GM19467 (cell line): ENCODE results near the gene SPATA9.
"Not testable (repeated sequence)": the region's sequence is repeated elsewhere in the genome, so short reads cannot be mapped to it uniquely, and the experiment has no call there.

Source experiments
- ATAC-seq: cut with Tn5 transposase; IDR thresholded peaks from one replicate; pipeline ENCODE4 v1.9.1; 2021; ENCODE audit warnings: mild to moderate bottlenecking, moderate library complexity; ENCODE audit not compliant: unreplicated experiment

SPATA9 gene

GRCh38 chr5:95647886-95648860 lies 34.6 kb downstream of the SPATA9 start:
- ATAC-seq = no peak

DNA sequence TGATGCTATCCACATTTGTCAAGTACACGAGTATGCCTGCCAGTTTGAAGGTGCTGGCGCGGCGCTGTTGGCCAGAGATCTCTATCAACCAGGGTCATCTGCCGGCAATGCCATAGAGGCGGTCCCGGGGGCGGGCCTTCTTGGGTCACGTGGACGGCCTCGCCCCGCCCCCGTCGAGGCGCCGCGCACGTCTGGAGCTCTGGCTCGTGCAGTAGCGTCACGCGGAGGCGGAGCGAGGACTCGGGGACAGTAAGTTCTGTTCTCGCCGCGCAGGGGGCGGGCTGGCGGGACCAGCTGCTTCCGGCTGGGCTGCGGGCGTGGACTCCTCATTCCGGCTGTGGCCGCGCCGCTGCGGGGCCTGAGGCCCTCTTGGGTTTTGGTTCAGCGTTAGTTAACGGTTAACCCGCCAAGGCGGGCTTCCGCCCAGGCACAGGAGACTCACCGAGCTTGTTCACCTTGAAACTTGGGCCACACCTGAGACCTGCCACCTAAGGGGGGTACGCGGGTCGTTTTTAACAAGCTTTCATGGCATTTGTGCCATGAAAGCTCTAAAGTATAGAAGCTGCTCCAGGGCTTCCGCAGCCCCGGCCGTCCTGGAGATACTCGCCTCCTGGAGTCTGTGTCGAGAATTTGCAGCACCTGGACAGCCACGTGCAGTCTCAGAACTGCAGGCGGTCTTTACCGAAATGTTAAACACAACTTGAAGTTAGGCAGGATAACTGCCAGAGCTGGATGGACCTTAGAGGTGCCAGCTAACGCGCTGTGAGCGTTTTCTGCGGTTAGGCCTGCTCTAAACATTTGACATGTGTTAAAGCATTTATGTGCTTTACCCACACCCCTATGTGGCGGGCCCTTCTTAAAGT lies 36.0 kb downstream of the SPATA9 start, which contains the start of gene RFESD:
RFESD (plus strand) TSS at position 209 of the 863 bp plus-strand sequence. CDS start 5,495 bp downstream, outside the sequence.
- ATAC-seq = peak; percentile 99

DNA sequence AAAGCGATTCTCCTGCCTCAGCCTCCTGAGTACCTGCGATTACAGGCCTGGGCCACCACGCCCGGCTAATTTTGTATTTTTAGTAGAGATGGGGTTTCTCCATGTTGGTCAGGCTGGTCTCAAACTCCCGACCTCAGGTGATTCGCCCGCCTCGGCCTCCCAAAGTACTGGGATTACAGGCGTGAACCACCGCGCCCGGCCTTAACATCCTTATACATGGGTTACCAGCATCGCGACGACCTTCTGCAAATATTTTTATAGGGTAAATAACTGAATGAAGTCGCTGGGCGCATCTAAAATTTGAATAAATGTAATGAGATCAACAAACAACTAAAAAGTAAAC lies 36.6 kb downstream of the SPATA9 start:
- ATAC-seq = not testable (repeated sequence)

DNA sequence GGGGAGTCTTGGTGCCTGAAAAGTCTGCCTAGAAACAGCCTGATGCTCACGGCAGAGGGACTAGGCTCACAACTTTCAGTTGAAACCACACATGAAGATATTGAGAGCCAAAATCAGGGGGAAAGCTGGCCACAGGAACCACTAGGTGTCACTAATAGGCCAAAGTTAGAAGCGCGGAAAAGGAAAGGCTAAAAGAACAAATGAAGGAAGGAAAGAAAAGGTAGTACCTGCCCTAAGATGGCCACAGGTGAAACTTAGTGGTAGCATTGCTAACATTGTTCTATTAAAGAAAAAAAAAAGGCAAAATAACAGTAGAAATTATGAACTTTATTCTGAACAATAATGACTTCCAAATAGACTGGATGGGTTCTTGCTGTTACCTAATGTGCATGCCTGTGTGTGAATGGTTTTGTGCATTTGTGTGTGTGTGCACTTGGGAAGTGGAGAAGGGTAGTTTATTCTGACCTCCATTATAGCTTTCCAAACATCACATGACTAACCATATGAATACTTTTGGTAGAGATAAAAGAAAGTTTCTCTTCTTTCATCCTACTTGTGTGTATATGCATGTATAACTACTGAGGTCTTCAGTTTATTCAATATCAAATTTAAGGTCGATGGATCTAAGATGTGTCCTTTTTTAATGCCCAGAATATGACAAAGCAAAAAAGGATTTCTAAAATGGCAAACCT lies 38.3 kb downstream of the SPATA9 start:
- no peak for ATAC-seq

DNA sequence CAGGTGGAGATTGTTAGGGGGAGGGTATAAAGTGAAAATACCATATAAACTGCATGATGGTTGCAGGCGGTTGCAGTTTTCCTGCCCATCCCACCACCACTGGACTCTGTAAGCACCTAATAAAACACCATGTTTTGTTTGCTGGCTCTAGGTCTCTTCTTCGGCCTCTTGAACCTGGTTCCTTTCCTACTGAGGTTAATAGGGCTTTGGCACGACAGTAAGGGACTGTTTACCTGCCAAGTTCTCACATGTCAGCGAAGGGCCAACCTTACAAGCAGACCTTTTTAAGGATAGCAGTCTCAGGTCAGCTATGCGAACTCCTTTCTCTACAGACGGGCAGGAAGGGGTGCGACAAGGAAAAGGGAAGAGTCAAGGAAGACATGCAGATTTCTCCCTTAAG lies 39.6 kb downstream of the SPATA9 start:
- ATAC-seq = no peak

GRCh38 chr5:95641741-95642220 lies 41.0 kb downstream of the SPATA9 start:
- ATAC-seq = no peak

GRCh38 chr5:95638632-95639031 lies 44.2 kb downstream of the SPATA9 start:
- no peak for ATAC-seq

- no peak for ATAC-seq
Measured at GRCh38 chr5:95634081-95634480, 48.7 kb downstream of the SPATA9 start.

GRCh38 chr5:95633671-95634070 lies 49.1 kb downstream of the SPATA9 start:
- ATAC-seq = no peak

DNA sequence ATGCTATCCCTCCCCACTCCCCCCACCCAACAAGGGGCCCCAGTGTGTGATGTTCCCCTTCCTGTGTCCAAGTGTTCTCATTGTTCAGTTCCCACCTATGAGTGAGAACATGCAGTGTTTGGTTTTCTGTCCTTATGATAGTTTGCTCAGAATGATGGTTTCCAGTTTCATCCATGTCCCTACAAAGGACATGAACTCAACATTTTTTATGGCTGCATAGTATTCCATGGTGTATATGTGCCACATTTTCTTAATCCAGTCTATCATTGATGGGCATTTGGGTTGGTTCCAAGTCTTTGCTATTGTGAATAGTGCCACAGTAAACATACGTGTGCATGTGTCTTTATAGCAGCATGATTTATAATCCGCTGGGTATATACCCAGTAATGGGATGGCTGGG lies 49.8 kb downstream of the SPATA9 start:
- not testable (repeated sequence) for ATAC-seq

- peak; percentile 85 for ATAC-seq
Measured at GRCh38 chr5:95631991-95632675, 50.7 kb downstream of the SPATA9 start.

DNA sequence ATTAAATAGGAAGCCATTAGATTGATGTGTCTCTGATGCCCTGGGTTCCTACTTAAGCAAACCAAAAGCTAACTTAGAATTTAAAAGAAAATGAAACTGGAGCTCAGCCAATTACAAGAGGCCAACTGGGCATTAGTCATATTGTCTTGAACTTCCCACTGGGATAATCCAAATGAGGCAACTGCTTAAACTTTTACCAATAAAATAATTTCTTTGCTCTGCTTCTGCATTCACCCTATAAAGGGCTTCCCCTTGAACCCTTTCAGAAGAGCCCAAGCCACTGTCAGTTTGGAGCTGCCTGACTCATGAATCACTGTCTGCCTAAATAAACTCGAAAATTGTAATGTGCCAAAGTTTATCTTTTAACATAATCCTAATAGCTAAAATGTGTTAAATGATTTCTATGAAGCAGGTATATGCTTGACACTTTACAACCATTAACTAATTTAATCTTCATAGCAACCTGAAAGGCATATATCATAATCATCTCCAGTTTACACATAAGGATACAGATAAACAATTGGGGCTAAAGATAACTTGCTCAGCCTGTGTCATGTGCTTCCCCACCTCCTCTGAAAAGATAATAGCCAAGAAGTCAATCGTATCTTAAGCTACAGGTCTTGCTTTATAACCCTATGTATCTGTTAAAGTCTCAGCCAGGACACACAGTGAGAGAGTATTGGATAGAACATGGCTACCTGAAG lies 51.4 kb downstream of the SPATA9 start:
- ATAC-seq = no peak

- ATAC-seq = no peak
Measured at GRCh38 chr5:95630394-95630917, 52.3 kb downstream of the SPATA9 start.

DNA sequence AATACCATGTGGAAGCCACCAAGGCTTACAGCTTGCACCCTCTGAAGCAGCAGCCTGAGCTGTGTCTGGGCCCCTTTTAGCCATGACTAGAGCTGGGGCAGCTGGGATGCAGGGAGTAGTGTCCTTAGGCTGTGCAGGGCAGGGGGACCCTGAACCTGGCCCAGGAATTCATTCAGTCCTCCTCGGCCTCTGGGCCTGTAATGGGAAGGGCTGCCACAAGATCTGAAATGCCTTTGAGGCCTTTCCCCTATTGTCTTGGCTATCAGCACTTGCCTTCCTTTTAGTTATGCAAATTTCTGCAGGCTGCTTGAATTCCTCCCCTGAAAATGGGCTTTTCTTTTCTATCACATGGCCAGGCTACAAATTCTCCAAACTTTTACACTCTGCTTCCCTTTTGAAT lies 53.9 kb downstream of the SPATA9 start:
- no peak for ATAC-seq

DNA sequence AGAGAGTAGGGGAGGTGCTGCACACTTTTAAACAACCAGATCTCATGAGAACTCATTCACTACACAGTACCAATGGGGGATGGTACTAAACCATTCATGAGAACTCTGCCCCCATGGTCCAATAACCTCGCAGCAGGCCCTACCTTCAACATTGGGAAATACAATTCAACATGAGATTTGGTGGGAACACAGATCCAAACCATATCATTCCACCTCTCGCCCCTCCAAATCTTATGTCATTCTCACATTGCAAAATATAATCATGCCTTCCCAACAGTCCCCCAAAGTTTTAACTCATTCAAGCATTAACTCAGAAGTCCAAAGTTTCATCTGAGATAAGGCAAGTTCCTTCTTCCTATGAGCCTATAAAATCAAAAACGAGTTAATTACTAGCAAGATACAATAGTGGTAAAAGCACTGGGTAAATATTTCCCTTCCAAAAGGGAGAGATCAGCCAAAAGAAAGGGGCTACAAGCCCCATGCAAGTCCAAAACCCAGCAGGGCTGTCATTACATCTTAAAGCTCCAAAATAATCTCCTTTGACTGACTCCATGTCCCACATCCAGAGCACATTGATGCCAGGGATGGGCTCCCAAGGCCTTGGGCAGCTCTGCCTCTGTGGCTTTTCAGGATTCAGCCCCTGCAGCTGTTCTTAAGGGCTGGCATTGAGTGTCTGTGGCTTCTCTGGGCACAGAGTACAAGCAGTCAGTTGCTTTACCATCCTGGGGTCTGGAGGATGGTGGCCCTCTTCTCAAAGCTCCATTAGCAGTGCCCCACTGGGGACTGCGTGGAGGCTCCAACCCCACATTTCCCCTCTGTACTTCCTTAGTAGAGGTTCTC lies 54.6 kb downstream of the SPATA9 start:
- ATAC-seq = no peak

DNA sequence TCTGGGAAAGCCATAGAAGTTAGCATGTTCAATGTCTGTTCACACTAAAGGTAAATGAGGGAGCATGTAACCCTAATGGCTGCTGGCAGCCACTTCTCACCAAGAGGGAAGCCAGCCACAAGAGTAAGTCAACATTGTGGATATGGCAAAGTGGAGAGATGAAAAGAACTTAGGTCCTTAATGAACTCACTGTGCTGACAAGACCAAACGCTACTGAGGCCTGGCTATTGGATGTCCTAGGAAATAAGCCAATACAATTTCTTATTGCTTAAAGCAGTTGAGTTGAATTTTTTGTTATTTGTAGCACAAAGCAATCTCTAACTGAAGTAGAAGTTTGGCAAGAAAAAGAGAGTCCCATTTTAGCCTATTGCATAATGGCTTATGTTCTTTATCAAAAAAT lies 56.1 kb downstream of the SPATA9 start:
- no peak for ATAC-seq

DNA sequence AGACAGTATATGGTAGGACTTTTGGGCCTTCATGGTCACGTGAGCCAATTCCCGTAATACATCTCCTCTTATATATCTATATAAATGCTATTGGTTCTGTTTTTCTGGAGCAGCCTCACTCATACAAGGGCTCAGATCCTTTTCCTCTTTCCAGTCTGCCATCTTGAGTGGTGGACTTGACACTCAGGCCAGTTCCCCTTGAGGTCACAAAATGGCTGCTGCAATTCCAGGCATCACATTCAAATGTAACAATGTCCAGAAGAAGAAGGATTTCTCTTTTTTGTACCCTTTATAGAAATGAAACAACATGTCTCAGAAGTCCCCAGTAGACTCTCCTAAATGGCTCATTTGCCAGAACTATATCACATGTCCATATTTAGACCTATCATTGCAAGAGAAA lies 58.4 kb downstream of the SPATA9 start:
- no peak for ATAC-seq

GRCh38 chr5:95623706-95624105 lies 59.1 kb downstream of the SPATA9 start:
- ATAC-seq = no peak
